Activated naive CD8-positive, alpha-beta T cell treated with anti-CD3 and anti-CD28 coated beads for 36 hours (primary cell): ENCODE data around the gene CARD9. TPM values are rescaled to one million over a fixed set of nuclear protein-coding genes. Genes with fewer than 3 reads are reported as not detected.
"Not testable (repeated sequence)": the region's sequence is repeated elsewhere in the genome, so short reads cannot be mapped to it uniquely, and the experiment has no call there.

Experiments used
- DNase-seq: peaks from one replicate; pipeline ENCODE4 v3.0.0; 2021
- H3K27ac Mint-ChIP-seq: one replicate; pipeline ENCODE4 v1.8.0; 2022; ENCODE audit warnings: mild to moderate bottlenecking, moderate library complexity, mixed read lengths
- H3K27me3 Mint-ChIP-seq: one replicate; pipeline ENCODE4 v1.8.0; 2022; ENCODE audit warnings: mild to moderate bottlenecking, mixed read lengths
- H3K36me3 Mint-ChIP-seq: one replicate; pipeline ENCODE4 v1.8.0; 2021; ENCODE audit warnings: mild to moderate bottlenecking, mixed read lengths
- H3K4me1 Mint-ChIP-seq: one replicate; pipeline ENCODE4 v1.8.0; 2021; ENCODE audit warnings: mixed read lengths
- H3K4me3 Mint-ChIP-seq: one replicate; pipeline ENCODE4 v1.8.0; 2022; ENCODE audit warnings: mild to moderate bottlenecking, moderate library complexity, mixed read lengths
- H3K9me3 Mint-ChIP-seq: one replicate; pipeline ENCODE4 v1.8.0; 2022; ENCODE audit warnings: mixed read lengths
- total RNA-seq, 2 experiments: library from RNA; stranded (reverse); gene quantifications; one replicate each; pipeline ENCODE4 v1.2.3, GENCODE V29; 2021

Gene CARD9
- total RNA-seq, 2 experiments from 2014 or later: 1.5 to 1.8 TPM

DNA sequence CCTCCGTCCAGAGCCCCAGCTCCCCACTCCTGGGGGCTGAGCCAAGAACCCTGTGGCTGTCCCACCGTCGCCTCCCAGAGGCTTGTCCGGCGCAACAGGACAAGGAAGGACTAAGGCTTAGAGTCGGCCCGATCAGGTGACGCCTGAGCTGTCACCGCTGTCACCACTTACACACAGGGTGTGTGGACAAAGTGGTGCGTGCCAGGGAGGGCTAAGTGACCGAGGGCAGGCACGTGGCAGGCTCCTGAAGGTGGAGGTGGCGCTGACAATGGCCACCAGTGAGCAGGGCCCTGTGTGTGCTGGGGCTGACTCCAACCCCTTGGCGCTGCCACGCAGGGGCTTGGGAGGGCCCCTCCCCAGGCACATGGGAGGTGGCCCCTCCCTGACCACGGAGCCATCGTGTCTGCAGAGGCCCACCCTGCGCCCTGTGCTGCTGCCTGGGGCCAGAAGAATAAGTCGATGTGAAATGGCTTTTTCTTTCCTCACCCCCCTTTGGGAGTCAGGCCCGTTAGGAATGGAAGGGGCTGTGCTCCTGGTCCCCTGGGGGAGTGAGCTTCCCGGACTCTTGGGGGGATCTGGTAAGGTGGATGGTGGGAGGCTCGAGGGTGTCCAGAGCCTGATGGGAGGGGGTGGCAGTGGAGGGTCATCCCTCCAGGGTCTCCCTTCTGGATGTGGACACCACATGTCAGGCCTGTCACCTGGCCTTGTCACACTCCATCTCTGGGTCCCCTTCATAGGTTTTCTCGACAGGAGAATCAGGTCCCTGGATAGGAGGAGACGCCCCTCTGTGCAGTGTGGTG is 48.8 kb downstream of the CARD9 start:
- H3K36me3 Mint-ChIP-seq: no peaks in the 10 kb centered on the region

DNA sequence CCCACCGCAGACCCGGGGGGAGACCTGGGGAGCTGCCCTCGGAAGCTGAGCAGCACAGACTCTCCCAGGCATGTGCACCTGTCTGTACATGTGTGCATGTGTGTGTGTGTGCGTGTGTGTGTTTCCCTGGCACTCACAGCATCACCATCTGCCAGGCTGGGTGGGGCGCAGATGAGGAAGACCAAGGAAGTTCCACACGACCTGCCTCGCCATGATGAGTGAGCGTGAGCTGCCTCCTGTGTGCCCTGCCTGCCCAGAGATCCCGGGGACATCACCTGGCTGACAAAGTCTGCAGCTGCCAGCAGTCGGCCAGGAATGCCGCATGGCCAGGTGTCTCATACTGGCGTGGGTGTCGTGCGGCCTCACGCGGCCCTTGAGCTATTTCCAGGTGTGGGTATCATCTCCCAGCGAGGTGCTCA is 50.1 kb downstream of the CARD9 start:
- Mint-ChIP-seq H3K4me3 (no peak overlapping the region), H3K36me3 (no peaks in the 10 kb centered on the region), H3K9me3 (no peaks in the 10 kb centered on the region), H3K4me1 (no peaks in the 10 kb centered on the region), H3K27me3 (no peaks in the 10 kb centered on the region), H3K27ac (no peak overlapping the region)
- no peak for DNase-seq

More for the DNA sequence above, 48.8 kb downstream of the CARD9 start:
- no peak overlapping the region for H3K4me3 Mint-ChIP-seq
- no peaks in the 10 kb centered on the region for H3K27me3 Mint-ChIP-seq
- no peak for DNase-seq
- no peak overlapping the region for H3K27ac Mint-ChIP-seq
- H3K4me1 Mint-ChIP-seq: peaks cover 4% of the 10 kb centered on the region
- H3K9me3 Mint-ChIP-seq: no peaks in the 10 kb centered on the region

DNA sequence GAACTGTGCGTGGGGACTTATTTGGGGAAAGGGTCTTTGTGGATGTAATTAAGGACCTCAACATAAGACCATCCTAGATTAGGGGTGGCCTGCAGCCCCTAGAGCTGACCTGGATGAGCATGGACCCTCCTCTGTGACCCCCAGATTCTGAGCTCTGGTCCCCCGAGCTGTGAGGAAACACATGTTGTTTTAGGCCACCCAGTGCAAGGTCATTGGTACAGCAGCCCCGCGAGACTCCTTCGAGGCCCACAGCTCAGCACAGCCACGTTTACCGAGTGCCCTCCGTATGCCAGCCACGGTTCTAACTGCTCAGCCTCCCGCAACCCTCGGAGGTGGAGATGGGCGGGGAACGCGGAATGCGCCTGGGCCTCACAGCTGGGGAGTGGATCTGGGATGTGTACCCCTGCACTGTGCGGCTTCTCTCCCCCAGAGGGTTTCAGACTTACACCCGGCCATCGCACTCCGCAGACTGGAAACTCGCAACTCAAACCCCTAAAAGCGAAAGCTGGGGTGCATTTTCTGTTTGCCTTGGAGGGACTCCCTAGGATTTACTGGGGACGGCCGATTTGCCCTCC is 50.6 kb downstream of the CARD9 start:
- Mint-ChIP-seq H3K4me1 (no peaks in the 10 kb centered on the region), H3K27me3 (no peaks in the 10 kb centered on the region), H3K36me3 (no peaks in the 10 kb centered on the region), H3K9me3 (no peaks in the 10 kb centered on the region), H3K27ac (no peak overlapping the region), H3K4me3 (no peak overlapping the region)
- no peak for DNase-seq

DNA sequence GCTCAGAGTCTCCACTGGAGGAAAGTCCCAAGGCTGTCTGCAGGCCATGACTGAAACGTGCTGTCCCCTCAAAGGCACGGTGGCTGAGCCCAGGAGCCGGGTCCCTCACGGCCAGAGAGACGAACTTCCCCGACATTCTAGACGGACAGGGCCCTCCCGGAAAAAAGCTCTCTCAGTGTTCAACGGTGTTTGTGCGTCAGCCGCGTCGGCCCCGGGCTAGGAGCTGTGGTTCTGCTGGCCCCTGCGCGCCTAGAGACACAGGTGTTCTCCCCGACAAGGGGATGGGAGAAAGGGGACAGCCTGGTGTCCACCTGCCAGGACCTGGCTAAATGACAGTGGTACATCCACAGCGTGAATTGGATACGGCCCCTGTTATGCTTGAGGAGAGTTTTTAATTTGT is 51.9 kb downstream of the CARD9 start:
- Mint-ChIP-seq H3K4me1 (no peaks in the 10 kb centered on the region), H3K4me3 (no peak overlapping the region), H3K9me3 (peaks cover under 1% of the 10 kb centered on the region)

DNA sequence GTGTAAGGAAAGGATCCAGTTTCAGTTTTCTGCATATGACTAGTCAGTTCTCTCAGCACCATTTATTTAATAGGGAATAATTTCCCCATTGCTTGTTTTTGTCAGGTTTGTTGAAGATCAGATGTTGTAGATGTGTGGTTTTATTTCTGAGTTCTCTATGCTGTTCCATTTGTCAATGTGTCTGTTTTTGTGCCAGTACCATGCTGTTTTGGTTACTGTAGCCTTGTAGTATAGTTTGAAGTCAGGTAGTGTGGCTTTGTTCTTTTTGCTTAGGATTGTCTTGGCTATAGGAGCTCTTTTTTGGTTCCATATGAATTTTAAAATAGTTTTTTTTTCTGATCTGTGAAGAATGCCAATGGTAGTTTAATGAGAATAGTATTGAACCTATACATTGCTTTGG is 52.5 kb downstream of the CARD9 start:
- not testable (repeated sequence) for H3K9me3 Mint-ChIP-seq, H3K4me3 Mint-ChIP-seq, DNase-seq, H3K27ac Mint-ChIP-seq, H3K27me3 Mint-ChIP-seq, H3K4me1 Mint-ChIP-seq, H3K36me3 Mint-ChIP-seq

More for the DNA sequence above, 51.9 kb downstream of the CARD9 start:
- Mint-ChIP-seq H3K36me3 (peaks cover 1% of the 10 kb centered on the region), H3K27me3 (no peaks in the 10 kb centered on the region), H3K27ac (no peak overlapping the region)
- DNase-seq: no peak

DNA sequence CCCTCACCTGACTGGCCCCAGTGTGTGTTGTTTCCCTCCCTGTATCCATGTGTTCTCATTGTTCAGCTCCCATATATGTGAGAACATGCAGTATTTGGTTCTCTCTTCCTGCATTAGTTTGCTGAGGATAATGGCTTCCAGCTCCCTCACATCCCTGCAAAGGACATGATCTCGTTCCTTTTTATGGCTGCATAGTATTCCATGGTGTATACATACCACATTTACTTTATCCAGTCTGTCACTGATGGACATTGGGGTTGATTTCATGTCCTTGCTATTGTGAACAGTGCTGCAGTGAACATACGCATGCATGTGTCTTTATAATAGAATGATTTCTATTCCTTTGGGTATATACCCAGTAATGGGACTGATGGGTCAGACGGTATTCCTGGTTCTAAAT is 53.5 kb downstream of the CARD9 start:
- H3K27me3 Mint-ChIP-seq, H3K4me1 Mint-ChIP-seq, H3K4me3 Mint-ChIP-seq, H3K36me3 Mint-ChIP-seq, H3K27ac Mint-ChIP-seq, DNase-seq: not testable (repeated sequence)
- peaks cover 13% of the 10 kb centered on the region for H3K9me3 Mint-ChIP-seq

DNA sequence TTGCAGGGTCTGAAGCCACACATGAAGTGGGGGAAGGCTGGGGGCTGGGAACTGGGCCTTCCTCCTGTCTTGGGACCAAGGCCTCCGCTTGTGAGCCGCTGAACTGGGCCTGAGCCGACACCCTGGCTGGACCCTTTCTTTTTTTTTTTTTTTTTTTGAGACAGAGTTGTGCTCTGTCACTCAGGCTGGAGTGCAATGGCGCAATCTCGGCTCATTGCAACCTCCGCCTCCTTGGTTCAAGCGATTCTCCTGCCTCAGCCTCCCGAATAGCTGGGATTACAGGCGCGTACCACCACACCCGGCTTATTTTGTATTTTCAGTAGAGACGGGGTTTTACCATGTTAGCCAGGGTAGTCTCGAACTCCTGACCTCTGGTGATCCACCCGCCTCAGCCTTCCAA is 54.2 kb downstream of the CARD9 start:
- not testable (repeated sequence) for H3K36me3 Mint-ChIP-seq, DNase-seq, H3K4me1 Mint-ChIP-seq, H3K4me3 Mint-ChIP-seq, H3K27me3 Mint-ChIP-seq, H3K27ac Mint-ChIP-seq
- peaks cover 17% of the 10 kb centered on the region for H3K9me3 Mint-ChIP-seq

DNA sequence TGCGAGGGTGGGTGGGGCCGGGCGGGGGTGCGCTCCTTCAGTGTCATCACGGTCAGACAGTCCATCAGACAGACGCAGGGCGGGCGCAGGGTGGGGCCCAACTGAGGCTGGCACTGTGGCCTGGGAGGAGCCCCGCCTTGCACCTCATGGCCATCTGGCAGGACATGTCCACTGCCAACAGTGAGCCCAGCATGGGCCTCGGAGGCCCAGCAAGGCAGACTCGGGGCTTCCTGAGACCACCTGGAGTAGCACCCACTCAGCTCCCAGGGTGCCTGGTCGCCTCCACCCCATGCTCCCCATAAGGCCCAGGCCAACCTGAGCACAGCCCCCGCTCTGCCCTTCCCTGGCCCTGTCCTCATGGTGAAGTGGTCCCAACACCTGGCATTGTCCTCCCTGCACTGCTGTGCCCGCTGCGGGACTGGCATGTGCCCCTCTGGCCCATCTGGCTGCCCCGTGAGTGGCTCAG is 54.7 kb downstream of the CARD9 start:
- Mint-ChIP-seq H3K27ac (no peak overlapping the region), H3K4me3 (no peak overlapping the region), H3K9me3 (peaks cover 17% of the 10 kb centered on the region), H3K27me3 (peaks cover 5% of the 10 kb centered on the region), H3K36me3 (peaks cover 10% of the 10 kb centered on the region), H3K4me1 (no peaks in the 10 kb centered on the region)
- no peak for DNase-seq

DNA sequence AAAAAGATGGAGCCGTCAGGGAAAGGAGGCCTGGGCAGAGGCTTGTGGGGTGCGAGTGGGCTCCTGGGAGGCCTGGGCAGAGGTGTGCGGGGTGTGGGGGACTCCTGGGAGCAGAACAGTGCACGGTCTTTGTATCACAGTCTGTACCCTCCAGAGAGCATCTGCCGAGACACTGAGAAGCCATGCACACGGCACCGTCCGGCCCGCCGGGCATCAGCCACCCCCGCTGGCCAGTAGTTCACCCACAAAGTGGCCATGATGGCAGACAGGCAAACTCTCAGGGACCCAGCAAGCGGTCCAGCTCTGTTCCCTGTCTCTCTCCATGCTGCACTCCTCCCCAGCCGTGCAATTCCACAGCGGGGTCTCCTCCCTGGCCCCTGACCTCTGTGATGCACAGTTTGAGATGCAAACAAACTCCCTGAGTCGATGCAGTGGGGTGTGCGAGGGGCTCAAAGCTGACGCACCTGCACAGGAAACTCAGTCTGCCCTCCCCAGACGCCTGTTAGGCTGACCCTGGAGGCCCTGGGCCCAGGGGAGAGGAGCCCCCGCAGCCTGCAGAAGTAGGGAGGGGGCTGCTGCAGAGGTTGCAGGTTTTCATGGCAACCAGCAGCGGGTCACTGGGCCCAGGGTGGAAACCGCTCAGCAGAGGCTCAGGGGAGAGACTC is 55.2 kb downstream of the CARD9 start:
- no peak overlapping the region for H3K27ac Mint-ChIP-seq
- no peak for DNase-seq
- peaks cover 17% of the 10 kb centered on the region for H3K9me3 Mint-ChIP-seq
- H3K36me3 Mint-ChIP-seq: peaks cover 10% of the 10 kb centered on the region
- no peak overlapping the region for H3K4me3 Mint-ChIP-seq
- H3K27me3 Mint-ChIP-seq: peaks cover 5% of the 10 kb centered on the region
- no peaks in the 10 kb centered on the region for H3K4me1 Mint-ChIP-seq

DNA sequence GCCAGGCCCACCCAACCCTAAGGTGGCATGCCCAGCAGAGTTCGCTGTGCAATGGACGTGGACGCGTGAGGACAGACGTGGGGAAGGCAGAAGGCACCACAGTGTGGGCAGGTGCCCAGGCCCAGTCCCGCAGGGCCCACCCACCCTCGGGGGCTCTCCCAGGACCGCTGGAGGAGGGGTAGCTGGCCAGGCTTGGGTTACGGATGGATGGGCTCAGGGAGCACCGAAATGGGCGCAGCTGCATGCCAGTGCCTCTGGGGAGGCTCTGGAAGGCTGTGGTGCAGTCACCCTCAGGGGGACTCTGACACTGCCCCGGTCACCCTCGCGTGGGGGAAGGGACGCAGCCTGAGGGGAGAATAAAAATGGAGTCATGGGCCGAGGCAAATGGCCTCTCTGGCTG is 55.8 kb downstream of the CARD9 start:
- Mint-ChIP-seq H3K27me3 (peaks cover 5% of the 10 kb centered on the region), H3K36me3 (peaks cover 10% of the 10 kb centered on the region), H3K27ac (no peak overlapping the region), H3K4me3 (no peak overlapping the region), H3K9me3 (peaks cover 17% of the 10 kb centered on the region), H3K4me1 (no peaks in the 10 kb centered on the region)
- no peak for DNase-seq

DNA sequence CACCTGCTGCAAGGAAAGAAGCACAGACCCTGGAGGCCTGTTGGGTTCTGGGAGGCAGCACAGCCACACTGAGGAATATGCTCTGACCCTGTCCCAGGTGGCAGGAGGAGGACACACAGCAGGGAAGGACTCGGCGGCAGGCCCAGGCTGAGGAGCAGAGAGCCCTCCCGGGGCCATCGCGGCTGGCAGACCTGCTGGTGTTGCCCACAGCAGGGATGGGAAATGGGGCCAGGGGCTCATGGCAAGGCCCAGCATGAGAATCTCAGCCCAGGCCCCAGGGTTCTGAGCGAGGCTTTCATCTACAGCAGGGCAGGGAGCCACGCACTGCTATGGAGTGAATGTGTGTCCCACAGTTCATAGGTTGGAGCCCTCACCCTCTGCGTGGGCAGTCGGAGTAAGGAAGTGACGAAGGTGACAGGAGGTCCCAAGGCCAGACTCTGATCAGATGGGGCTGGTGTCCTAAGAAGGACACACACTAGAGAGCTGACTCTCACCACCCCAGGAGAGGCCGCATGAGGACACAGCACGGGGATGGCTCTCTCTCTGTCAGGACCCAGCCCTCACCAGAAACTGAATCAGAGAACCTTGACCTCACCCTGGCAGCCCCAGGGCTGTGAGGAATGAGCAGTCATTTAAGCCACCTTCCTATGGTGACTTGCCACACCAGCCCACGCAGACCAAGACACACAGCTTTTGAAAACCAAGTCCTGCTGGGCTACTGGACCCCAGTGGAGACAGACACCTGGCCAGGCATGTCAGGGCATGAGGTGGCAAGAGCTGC is 56.4 kb downstream of the CARD9 start:
- no peak overlapping the region for H3K4me3 Mint-ChIP-seq
- H3K4me1 Mint-ChIP-seq: no peaks in the 10 kb centered on the region
- H3K9me3 Mint-ChIP-seq: peaks cover 17% of the 10 kb centered on the region
- H3K27ac Mint-ChIP-seq: no peak overlapping the region
- peaks cover 5% of the 10 kb centered on the region for H3K27me3 Mint-ChIP-seq
- no peak for DNase-seq
- peaks cover 10% of the 10 kb centered on the region for H3K36me3 Mint-ChIP-seq

DNA sequence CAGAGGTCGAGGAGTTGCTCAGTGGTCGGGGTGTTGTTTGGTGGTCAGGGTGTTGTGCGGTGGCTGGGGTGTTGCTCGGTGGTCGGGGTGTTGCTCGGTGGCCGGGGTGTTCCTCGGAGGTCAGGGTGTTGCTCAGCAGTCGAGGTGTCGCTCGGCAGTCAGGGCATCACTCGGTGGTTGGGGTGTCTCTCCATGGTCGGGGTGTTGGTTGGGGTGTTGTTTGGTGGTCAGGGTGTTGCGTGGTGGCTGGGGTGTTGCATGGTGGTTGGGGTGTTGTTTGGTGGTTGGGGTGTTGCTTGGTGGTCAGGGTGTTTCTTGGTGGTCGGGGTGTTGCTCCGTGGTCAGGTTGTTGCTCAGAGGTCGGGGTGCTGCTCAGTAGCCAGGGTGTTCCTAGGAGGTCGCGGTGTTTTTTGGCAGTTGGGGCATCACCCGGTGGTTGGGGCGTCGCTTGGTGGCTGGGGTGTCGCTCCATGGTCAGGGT is 57.2 kb downstream of the CARD9 start:
- Mint-ChIP-seq H3K27ac (peak overlapping the region; percentile 74), H3K9me3 (peaks cover 17% of the 10 kb centered on the region), H3K36me3 (peaks cover 10% of the 10 kb centered on the region), H3K4me3 (peak overlapping the region; percentile 32), H3K27me3 (peaks cover 5% of the 10 kb centered on the region), H3K4me1 (no peaks in the 10 kb centered on the region)
- no peak for DNase-seq

DNA sequence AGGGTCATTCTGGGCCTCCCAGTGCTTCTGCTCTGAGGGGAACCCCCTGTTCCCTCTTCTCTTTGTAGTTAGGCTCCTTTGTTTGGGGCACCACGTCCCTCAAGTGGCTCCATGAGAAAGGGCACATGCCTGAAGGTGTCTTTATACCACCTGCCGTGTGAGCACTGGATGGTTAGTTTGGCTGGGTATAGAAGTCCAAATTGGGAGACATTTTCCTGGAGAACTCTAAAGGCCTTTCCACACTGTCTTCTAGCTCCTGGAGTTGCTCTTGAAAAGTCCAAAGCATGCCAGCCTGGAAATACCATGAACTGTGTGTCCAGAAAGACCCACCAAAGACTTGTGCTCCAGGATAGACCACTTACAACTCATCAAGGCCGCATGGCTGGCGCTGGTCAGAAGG is 58.5 kb downstream of the CARD9 start:
- H3K4me3 Mint-ChIP-seq: no peak overlapping the region
- H3K9me3 Mint-ChIP-seq: peaks cover 17% of the 10 kb centered on the region
- H3K4me1 Mint-ChIP-seq: no peaks in the 10 kb centered on the region
- H3K27me3 Mint-ChIP-seq: peaks cover 5% of the 10 kb centered on the region
- H3K27ac Mint-ChIP-seq: no peak overlapping the region
- DNase-seq: no peak
- H3K36me3 Mint-ChIP-seq: peaks cover 10% of the 10 kb centered on the region

DNA sequence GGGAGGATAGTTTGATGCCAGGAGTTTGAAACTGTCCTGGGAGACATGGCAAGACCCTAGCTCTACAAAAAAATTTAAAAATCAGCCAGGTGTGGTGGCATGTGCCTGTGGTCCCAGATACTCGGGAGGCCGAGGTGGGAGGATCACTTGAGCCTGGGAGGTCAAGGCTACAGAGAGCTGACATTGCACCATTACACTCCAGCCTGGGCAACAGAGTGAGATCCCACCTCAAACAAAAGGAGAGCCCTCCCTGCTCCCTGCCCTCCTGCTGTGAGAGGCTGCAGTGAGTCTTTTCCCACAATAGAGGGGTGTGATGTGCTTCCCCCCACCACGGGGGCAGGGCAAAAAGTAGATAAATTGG is 59.4 kb downstream of the CARD9 start:
- H3K36me3 Mint-ChIP-seq: peaks cover 10% of the 10 kb centered on the region
- DNase-seq: no peak
- peaks cover 17% of the 10 kb centered on the region for H3K9me3 Mint-ChIP-seq
- H3K27ac Mint-ChIP-seq: no peak overlapping the region
- H3K27me3 Mint-ChIP-seq: peaks cover 5% of the 10 kb centered on the region
- H3K4me3 Mint-ChIP-seq: no peak overlapping the region
- no peaks in the 10 kb centered on the region for H3K4me1 Mint-ChIP-seq
